Stimulated activated CD4-positive, alpha-beta T cell treated with anti-CD3 and anti-CD28 coated beads, Interleukin-1b, Interleukin-23, amount 100 ng/mL, for 48 hours (primary cell): Measurements from ENCODE around the gene RPS26.
"Not testable (repeated sequence)": the region's sequence is repeated elsewhere in the genome, so short reads cannot be mapped to it uniquely, and the experiment has no call there.

Experiments used
- DNase-seq: peaks from one replicate; pipeline ENCODE4 v3.0.0-alpha.2; 2020

Gene RPS26

DNA sequence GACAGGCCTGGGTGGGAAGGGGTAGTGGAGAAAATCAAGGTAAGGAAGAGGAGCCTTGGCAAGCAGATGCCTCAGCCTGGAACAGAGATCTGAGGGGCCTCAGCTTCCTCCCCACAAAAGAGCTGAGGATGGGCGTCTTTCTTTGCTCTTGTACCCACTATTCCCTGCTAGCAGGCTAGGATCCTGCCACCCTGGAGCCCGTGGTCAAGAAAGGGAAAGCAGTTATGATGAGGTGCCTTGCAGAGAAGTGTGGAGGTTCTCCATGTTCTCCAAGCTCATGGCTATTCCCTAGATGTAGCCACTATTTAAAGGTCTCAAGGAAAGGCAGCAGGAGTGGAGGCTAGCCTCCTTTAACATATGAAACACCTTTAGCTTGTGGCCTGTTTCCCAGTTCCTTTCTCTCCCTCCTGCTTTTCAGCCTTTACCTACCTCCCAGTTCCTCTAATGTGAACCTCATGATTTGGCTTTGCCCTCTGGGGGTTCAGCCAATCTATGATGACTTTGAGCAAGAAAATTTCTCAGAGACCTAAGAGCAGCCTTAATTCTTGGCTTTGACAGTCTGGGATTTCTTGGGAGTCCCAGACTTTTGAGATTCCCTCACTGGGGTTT, 19.7 kb upstream of the RPS26 start:
- DNase-seq: no peak

- DNase-seq: no peak
Measured at GRCh38 chr12:56028511-56029165, 13.1 kb upstream of the RPS26 start.

DNA sequence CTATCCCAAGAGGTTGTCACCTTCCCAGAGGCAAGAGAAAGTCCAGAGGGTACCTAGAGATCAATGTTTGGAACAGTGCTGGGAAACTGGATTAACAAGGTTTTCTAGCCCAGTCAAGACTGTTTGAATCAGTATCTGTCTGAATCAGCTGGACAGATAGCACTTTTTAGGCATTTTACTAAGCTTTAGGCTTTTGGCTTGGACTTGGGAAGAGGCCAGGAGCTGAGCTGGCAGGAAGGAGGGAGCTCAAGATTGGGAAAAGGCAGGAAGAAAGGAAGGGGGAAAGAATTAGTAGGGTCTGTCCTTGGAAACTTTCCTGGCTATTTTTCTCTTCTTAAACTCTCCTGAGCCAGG, 12.6 kb upstream of the RPS26 start:
- no peak for DNase-seq

DNA sequence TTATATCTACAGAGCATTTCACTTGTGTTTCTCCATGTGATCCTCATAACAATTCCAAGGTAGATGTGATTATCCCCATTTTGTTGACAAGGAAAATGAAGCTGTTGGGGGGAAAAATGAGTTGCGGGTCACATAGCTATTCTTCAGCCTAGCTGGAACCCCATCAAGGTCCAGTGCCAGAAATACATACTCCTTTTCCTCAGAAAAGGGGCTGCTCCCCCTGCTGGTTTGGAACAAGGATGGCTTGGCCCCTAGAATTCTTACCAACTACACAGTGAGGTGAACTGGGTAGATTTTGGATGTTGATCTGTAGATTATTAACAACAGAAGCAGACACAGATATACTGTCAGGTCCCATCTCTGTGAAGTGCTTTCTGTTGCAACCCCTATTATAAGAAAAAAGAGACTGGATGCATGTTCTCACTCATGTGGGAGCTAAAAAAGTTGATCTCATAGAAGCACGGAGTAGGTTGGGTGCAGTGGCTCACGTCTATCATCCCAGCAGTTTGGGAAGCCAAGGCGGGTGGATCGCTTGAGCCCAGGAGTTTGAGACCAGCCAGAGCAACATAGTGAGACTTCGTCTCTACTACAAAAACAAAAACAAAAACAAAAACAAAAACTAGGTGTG, 11.9 kb upstream of the RPS26 start:
- no peak for DNase-seq

DNA sequence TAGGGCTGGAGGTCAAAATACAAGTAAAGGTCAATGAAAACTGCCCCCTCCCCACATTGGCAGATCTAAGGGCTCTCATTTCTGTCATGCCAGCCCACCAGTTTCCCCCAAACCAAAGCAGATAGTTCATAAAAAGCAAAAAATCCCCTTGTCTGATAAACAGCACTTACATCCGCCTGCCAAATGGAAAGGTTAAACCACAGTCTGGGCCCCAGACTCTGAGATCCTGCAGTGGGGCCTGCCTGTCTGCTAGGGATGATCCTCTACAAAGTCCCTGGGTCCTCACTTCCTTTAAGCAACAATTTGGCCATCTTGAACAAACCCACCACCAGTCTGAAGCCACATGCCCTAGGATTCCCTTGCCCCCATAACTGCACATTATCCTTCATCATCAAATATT, 9.7 kb upstream of the RPS26 start:
- no peak for DNase-seq

GRCh38 chr12:56034586-56035332, 7.0 kb upstream of the RPS26 start:
- DNase-seq: no peak

DNA sequence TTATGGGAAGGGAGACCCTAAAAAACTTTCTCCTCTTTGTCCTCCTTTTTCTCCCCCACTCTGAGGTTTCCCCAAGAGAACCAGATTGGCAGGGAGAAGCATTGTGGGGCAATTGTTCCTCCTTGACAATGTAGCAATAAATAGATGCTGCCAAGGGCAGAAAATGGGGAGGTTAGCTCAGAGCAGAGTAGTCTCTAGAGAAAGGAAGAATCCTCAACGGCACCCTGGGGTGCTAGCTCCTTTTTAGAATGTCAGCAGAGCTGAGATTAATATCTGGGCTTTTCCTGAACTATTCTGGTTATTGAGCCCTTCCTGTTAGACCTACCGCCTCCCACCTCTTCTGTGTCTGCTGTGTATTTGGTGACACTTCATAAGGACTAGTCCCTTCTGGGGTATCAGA, 4.6 kb upstream of the RPS26 start:
- no peak for DNase-seq

- no peak for DNase-seq
Measured at GRCh38 chr12:56038022-56038655, 3.6 kb upstream of the RPS26 start.

DNA sequence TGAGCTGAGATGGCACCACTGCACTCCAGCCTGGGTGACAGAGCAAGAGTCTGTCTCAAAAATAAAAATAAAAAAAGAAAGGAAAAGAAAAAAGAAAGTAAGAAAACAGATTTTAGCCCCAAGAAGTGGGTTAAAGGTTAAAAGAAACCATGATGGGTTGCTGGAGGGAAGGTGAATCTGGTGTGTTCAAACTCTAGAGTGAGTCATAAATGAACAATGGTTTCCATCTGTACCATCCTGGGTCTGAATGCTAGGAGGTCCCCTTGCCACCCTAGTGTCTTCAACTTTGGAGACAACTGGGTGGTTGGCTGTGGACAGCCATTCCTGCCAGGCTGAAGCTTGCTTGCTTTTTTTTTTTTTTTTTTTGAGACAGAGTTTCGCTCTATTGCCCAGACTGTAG, 1.6 kb upstream of the RPS26 start:
- peak; percentile 30 for DNase-seq

DNA sequence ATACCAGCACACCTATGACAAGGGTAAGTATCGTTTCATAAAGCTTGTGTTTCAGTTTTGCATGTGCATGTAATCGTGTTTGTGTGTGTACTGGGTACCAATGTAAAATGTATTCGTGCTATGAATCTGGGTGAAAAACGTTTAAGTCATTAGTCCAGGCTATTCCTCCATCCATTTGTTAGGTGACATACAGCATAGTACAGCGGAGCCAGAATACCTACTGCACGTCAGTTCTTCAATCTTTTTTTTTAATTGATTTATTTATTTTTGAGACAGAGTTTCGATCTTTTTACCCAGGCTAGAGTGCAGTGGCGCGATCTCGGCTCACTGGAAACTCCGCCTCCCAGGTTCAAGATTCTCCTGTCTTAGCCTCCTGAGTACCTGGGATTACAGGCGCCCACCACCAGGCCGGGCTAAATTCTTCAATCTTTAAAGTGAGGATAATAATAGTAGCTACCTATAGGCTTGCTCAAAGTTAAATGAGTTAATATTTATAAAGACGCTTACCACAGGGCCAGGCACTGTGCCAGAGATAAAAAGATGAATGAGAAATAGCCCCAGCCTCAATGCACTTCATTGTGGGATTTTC, 661 bp upstream of the RPS26 start:
- DNase-seq: no peak

GRCh38 chr12:56042430-56042813, 704 bp downstream of the RPS26 start:
- not testable (repeated sequence) for DNase-seq

- no peak for DNase-seq
Measured at GRCh38 chr12:56042843-56043242, 1.1 kb downstream of the RPS26 start.

DNA sequence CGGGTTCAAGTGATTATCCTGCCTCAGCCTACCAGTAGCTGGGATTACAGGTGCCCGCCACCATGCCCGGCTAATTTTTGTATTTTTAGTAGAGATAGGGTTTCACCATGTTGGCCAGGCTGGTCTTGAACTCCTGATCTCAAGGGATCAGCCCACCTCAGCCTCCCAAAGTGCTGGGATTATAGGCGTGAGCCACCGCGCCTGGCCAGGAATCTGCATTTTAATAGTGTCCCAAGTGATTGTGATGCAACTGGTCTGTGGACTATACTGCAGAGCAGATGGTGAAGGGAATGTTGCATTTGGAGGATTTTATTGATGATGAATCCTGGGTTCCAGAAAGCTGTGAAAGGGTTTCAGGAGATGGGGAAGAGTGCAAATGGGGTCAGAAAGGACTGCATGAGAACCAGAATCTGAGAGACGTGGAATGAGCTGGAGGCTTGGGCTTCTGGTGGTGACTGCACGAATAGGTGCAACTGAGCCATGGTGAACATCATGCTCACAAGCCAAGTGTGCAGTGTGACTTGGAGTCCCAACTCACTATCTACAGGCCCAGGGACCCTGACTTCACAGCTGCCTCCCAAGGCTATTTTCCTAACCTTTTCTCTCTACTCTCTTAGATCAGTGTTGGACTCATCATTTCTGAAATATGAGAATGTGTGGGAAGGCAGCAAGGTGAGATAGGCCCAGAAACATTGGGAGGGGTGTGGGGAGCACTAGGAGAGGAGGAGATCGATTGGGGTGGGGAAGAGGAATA, 4.5 kb downstream of the RPS26 start:
- DNase-seq: no peak

GRCh38 chr12:56053407-56053893, 11.7 kb downstream of the RPS26 start:
- no peak for DNase-seq

DNA sequence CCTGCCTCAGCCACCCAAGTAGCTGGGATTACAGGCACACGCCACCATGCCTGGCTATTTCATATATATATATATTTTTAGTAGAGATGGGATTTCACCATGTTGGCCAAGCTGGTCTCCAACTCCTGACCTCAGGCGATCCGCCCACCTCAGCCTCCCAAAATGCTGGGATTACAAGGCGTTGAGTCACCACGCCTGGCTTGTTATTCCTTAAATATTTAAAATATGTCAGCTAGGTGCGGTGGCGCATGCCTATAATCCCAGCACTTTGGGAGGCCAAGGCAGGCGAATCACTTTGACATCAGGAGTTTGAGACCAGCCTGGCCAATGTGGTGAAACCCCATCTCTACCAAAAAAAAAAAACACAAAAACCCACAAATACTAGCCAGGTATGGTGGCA, 18.2 kb downstream of the RPS26 start:
- not testable (repeated sequence) for DNase-seq

GRCh38 chr12:56061982-56062381, 20.3 kb downstream of the RPS26 start:
- no peak for DNase-seq

GRCh38 chr12:56062996-56063395, 21.3 kb downstream of the RPS26 start:
- no peak for DNase-seq

- DNase-seq: no peak
Measured at GRCh38 chr12:56071648-56072047, 29.9 kb downstream of the RPS26 start.

DNA sequence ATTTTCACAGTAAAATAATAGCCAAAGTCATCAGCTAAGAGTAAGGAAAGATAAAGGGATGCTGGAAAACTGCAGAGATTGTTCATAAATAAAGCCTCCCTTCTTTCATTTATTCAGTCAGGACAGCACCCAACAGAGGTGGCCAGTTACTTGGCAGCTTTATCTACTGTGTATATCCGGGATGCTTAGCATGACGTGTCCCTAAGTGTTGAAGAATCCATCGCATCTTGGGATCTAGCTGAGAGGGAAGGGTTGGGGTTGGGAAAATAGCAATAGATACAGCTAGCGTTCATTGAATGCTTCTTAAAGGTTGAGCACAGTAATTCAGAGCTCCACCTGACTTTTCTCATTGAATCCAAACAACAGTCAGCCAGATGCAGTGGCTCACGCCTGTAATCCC, 32.7 kb downstream of the RPS26 start:
- DNase-seq: no peak

DNA sequence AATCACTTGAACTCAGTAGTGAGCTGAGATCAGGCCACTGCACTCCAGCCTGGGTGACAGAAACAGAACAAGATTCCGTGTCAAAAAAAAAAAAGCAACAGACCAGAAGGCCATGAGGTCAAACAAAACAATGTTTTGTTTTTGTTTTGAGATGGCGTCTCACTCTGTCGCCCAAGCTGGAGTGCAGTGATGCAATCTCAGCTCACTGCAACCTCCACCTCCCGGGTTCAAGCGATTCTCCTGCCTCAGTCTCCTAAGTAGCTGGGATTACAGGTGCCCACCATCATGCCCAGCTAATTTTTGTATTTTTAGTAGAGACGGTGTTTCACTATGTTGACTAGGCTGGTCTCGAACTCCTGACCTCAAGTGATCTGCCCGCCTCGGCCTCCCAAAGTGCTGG, 36.2 kb downstream of the RPS26 start:
- not testable (repeated sequence) for DNase-seq

DNA sequence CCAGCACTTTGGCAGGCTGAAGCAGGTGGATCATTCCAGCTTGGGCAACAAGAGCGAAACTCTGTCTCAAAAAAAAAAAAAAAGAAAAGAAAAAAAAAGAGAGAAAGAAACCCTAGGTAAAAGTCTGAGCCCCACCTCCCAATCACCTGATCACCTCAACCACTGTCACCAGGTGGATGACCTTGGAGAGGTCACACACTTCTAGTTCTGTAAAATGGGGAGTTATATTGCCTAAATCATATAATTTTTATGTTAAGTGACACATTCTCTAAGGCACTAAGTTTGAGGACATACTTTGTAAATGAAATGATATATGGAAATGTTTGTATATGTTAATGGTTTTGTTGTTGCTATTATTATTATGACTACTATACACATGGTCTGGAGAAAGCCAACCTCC, 36.7 kb downstream of the RPS26 start:
- DNase-seq: no peak
